AG04449 (cell line): ENCODE measurements around the gene DRC3.
A peak's percentile ranks its signal among the peaks of the same experiment; 100 is the strongest.

Experiments
- CTCF ChIA-PET: fragments of 350-600 bp; formaldehyde crosslinking; extraction: SDS; loops from one replicate; lab custom pipeline; 2021; ENCODE audit warnings: antibody characterized with exemption; lab: Yijun Ruan, JAX
- POLR2A ChIA-PET: fragments of 400-600, 350-600 bp; formaldehyde crosslinking; extraction: SDS; loops from one replicate; lab custom pipeline; 2020; ENCODE audit warnings: antibody characterized with exemption, inconsistent platforms; lab: Yijun Ruan, JAX
- DNase-seq: peaks from one replicate; pipeline ENCODE4 v3.0.0-alpha.2; 2010; ENCODE audit warnings: low read depth, low spot score
- H3K4me3 ChIP-seq: 2 replicates; pipeline ENCODE4 v1.5.1; 2011; ENCODE audit warnings: low read depth, mild to moderate bottlenecking, control low read depth, low read length
- TF ChIP-seq, protein P1 (sequence below): IDR thresholded peaks from one replicate; pipeline ENCODE4 v1.5.1; 2011; ENCODE audit warnings: mild to moderate bottlenecking, moderate library complexity, low read length, control low read depth, inconsistent platforms; ENCODE audit not compliant: insufficient read depth; ENCODE audit errors: missing control alignments

Gene DRC3

GRCh38 chr17:18037486-18037885 is 64.8 kb downstream of the DRC3 start:
- DNase-seq = no peak
- H3K4me3 ChIP-seq = no peak overlapping the region; the same call in 1 of the 2 replicates
- ChIA-PET POLR2A (no interaction called here), CTCF (interaction anchor here (0.9 to 3.7 kb wide), 8 partner anchors 9 to 228 kb away, joined by 3 to 25 read pairs (median 4); no protein-coding TSS in a partner anchor)
- TF ChIP-seq, protein P1, sequence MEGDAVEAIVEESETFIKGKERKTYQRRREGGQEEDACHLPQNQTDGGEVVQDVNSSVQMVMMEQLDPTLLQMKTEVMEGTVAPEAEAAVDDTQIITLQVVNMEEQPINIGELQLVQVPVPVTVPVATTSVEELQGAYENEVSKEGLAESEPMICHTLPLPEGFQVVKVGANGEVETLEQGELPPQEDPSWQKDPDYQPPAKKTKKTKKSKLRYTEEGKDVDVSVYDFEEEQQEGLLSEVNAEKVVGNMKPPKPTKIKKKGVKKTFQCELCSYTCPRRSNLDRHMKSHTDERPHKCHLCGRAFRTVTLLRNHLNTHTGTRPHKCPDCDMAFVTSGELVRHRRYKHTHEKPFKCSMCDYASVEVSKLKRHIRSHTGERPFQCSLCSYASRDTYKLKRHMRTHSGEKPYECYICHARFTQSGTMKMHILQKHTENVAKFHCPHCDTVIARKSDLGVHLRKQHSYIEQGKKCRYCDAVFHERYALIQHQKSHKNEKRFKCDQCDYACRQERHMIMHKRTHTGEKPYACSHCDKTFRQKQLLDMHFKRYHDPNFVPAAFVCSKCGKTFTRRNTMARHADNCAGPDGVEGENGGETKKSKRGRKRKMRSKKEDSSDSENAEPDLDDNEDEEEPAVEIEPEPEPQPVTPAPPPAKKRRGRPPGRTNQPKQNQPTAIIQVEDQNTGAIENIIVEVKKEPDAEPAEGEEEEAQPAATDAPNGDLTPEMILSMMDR = no peak

DNA sequence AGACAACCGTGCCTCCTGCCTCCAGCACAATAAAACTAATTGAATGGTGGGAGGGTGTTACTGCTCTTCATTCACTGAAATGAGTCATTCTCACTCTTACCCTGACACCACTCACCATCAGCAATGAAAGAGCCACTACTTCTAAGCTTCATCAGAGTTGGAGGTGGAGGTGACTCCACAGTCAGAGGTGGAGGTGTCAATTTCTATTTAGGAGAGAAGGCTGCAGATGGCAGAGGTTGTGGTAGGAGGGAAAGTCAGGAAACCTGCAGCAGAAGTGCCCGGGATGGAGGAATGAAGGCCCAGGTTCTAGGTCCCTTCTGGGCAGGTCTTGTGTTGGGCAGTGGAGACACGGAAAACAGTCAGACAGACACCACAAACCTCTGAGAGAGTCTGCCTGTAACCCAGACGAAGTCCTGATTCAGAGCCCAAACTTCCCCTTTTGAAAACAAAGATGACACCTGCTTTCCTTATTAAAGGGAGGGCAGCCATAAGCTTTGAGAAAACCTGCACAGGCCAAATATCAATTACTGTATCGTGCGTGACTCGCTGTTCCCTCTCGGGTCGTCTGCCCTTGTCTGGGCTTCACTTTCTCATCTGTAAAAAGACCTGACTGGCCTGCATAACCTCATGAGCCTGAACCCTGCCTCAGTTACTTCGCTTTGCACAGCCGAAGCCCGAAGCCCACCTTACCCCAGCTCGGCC is 65.6 kb downstream of the DRC3 start:
- ChIA-PET CTCF (interaction anchor here (0.6 to 3.7 kb wide), 11 partner anchors 10 to 399 kb away, joined by 3 to 25 read pairs (median 3); no protein-coding TSS in a partner anchor), POLR2A (no interaction called here)
- DNase-seq = no peak
- peak overlapping the region; percentile 83 for H3K4me3 ChIP-seq
- TF ChIP-seq, protein P1 = no peak

GRCh38 chr17:18038861-18039534 is 66.3 kb downstream of the DRC3 start, which contains the start of the genes ATPAF2 and GID4:
Gene ATPAF2, minus strand, starts transcription at chr17:18039168. Its CDS starts 155 bp downstream, at chr17:18039013.
Gene GID4, plus strand, starts transcription at chr17:18039408. Its CDS starts 57 bp downstream, at chr17:18039465.
- ChIA-PET CTCF (interaction anchor here (0.6 to 1.9 kb wide), 4 partner anchors 148 to 450 kb away, joined by 3 to 16 read pairs (median 4); no protein-coding TSS in a partner anchor), POLR2A (no interaction called here)
- DNase-seq = peak; percentile 89
- peak within 1 kb of the TSS; percentile 85 for H3K4me3 ChIP-seq
- TF ChIP-seq, protein P1 = peak; percentile 6

DNA sequence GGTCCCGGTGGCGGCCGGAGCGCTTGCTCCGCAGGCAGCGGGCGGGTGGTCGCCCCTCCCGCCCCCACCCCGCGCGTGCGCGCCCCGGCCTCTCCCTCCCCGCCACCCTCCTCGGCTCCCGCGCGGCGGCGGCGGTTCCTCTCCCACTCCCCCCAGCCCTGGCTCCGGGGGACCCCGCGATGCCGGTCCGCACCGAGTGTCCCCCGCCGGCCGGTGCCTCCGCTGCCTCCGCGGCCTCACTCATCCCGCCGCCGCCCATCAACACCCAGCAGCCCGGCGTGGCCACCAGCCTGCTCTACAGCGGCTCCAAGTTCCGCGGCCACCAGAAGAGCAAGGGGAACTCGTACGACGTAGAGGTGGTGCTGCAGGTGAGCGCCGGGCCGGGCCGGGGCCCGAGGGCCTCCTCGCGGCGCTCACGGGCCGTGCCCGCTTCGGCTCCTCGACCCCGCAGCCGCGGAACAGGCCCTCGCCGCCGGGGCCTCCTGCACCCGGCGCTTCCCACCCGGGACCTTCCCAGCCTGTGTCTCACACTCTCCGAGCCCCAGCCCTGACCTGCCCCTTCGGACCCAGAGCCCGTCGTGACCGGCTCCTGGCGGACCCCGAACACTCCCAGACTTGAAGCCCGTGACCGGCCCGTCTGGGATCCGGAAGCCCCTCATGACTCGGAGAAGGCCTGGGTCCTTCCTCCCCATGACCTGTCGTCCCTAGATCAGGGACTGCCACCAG is 67.0 kb downstream of the DRC3 start:
- no peak for DNase-seq
- TF ChIP-seq, protein P1 = no peak
- H3K4me3 ChIP-seq = peak overlapping the region; percentile 85
- POLR2A ChIA-PET = no interaction called here
- CTCF ChIA-PET = no interaction called here

DNA sequence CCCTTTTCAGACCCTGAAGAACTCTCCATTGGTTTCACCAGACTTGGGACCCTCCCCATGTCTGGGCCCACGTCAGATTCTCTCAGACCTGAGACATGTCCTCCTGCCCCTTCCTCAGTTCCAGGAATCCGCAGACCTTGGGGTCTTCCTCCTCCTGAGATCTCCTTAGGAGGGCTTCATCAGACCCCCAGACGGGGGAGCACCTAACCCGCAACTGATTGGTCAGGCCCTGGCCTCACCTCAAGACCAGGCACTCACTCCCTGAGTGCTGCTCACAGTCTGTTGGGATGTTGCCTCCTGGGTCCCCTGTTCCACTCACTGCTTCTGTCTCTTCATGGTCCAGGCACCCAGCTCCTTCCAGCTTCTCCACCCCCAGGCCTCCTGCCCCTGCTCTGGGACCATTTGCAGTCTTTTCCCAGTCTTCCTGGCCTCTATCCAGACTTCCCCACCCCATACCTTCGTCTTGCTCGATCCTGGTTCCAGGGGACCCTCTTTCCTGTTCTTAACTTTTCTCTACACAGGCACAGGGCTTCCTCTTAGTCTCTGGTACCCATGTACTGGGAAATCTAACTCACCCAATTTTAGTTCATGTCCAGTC is 67.7 kb downstream of the DRC3 start:
- H3K4me3 ChIP-seq = peak overlapping the region; percentile 85
- POLR2A ChIA-PET = no interaction called here
- CTCF ChIA-PET = interaction anchor here (0.7 kb wide), 1 partner anchor 212 kb away, joined by 3 read pairs; no protein-coding TSS in a partner anchor
- TF ChIP-seq, protein P1 = no peak
- DNase-seq = no peak
